PC-3 (cell line): ENCODE results near the gene KSR2. TPM values are rescaled to one million over a fixed set of nuclear protein-coding genes. Genes with fewer than 3 reads are reported as not detected.

Experiments used
- ATAC-seq: fragments of 200-7000 bp; cut with Tn5 transposase; 2 replicates; pipeline ENCODE4 v1.9.1; 2020; ENCODE audit warnings: mild to moderate bottlenecking, moderate library complexity
- BruUV-seq: library from RNA; stranded (reverse); fragments of 400-500 nt; replicated peaks from 2 replicates; lab custom pipeline; 2021; lab: Mats Ljungman, UMichigan
- CTCF ChIA-PET: fragments of 300-600 bp; sonication (Branson Sonifier 250); formaldehyde crosslinking; loops from one replicate; lab custom pipeline; 2022; ENCODE audit warnings: antibody characterized with exemption; lab: Charles Lee
- POLR2A ChIA-PET: fragments of 300-600 bp; sonication (Branson Sonifier 250); formaldehyde crosslinking; loops from one replicate; lab custom pipeline; 2022; ENCODE audit warnings: antibody characterized with exemption; ENCODE audit not compliant: unreplicated experiment; lab: Charles Lee
- DNase-seq: peaks from one replicate; pipeline ENCODE4 v3.0.0-alpha.2; 2015
- H2AFZ ChIP-seq: fragments of 300-600 bp; sonication (generic); 2 replicates; pipeline ENCODE4 v1.6.0; 2016; ENCODE audit warnings: antibody characterized with exemption, low read length
- H3F3A ChIP-seq: fragments of 300-600 bp; sonication (generic); one replicate; pipeline ENCODE4 v1.6.0; 2017; ENCODE audit warnings: antibody characterized with exemption, low read length, control low read depth, mild to moderate bottlenecking; ENCODE audit not compliant: unreplicated experiment
- H3K27ac ChIP-seq: fragments of 300-600 bp; sonication (generic); 2 replicates; pipeline ENCODE4 v1.5.1; 2016; ENCODE audit warnings: mild to moderate bottlenecking, low read length
- H3K27me3 ChIP-seq: fragments of 300-600 bp; sonication (generic); 2 replicates; pipeline ENCODE4 v1.6.1; 2016; ENCODE audit warnings: low read length, mixed read lengths
- H3K36me3 ChIP-seq: fragments of 300-600 bp; sonication (generic); 2 replicates; pipeline ENCODE4 v1.6.1; 2016; ENCODE audit warnings: low read depth, mixed run types, low read length, mixed read lengths
- H3K4me1 ChIP-seq: fragments of 300-600 bp; sonication (generic); 2 replicates; pipeline ENCODE4 v1.5.1; 2016; ENCODE audit warnings: low read length; ENCODE audit not compliant: insufficient read depth
- H3K4me2 ChIP-seq: fragments of 300-600 bp; sonication (generic); 2 replicates; pipeline ENCODE4 v1.6.0; 2016; ENCODE audit warnings: low read length
- H3K4me3 ChIP-seq: fragments of 300-600 bp; sonication (generic); 2 replicates; pipeline ENCODE4 v1.5.1; 2016; ENCODE audit warnings: mild to moderate bottlenecking, low read length, mixed read lengths
- H3K79me2 ChIP-seq: fragments of 300-600 bp; sonication (generic); 2 replicates; pipeline ENCODE4 v1.6.1; 2017; ENCODE audit warnings: low read length, mixed read lengths
- H3K9ac ChIP-seq: fragments of 300-600 bp; sonication (generic); 2 replicates; pipeline ENCODE4 v1.6.0; 2016; ENCODE audit warnings: mild to moderate bottlenecking, low read length
- H3K9me2 ChIP-seq: fragments of 300-600 bp; sonication (generic); replicated peaks from 2 replicates; pipeline ENCODE4 v1.6.1; 2016; ENCODE audit warnings: mixed run types, low read length, mixed read lengths
- H3K9me3 ChIP-seq: fragments of 300-600 bp; sonication (generic); 2 replicates; pipeline ENCODE4 v1.6.1; 2016; ENCODE audit warnings: low read length, mixed read lengths
- H4K20me1 ChIP-seq: fragments of 300-600 bp; sonication (generic); 2 replicates; pipeline ENCODE4 v1.6.1; 2016; ENCODE audit warnings: low read length, mixed read lengths
- CTCF ChIP-seq: fragments of 300-600 bp; sonication (generic); conservative IDR thresholded peaks from 2 replicates; pipeline ENCODE4 v1.5.1; 2017; ENCODE audit warnings: antibody characterized with exemption, low read depth, mild to moderate bottlenecking, low read length
- EZH2 ChIP-seq: fragments of 300-600 bp; sonication (generic); IDR thresholded peaks from one replicate; pipeline ENCODE4 v1.6.1; 2017; ENCODE audit warnings: antibody characterized with exemption, mild to moderate bottlenecking, low read length; ENCODE audit not compliant: unreplicated experiment
- EZH2phosphoT487 ChIP-seq: fragments of 300-600 bp; sonication (generic); IDR thresholded peaks from 2 replicates; pipeline ENCODE4 v1.6.1; 2018; ENCODE audit warnings: mild to moderate bottlenecking, antibody characterized with exemption, low read length, borderline replicate concordance
- intact Hi-C: fragments of 100-400 bp; cut with micrococcal nuclease; formaldehyde crosslinking; loops from 2 replicates; pipeline ENCODE4 v1.9.0; 2023
- total RNA-seq: library from RNA; depleted of rRNA; stranded (reverse); fragments of >200 nt; gene quantifications from 2 replicates; pipeline ENCODE4 v1.2.3, GENCODE V29; 2014

Gene KSR2
- total RNA-seq, 1 experiment from 2014 or later: 0.80 TPM

GRCh38 chr12:117516034-117516433 is 452.8 kb downstream of the KSR2 start:
- H3K9ac ChIP-seq: no peak overlapping the region
- H2AFZ ChIP-seq: no peak overlapping the region
- no peak overlapping the region for H3K27ac ChIP-seq
- ChIA-PET CTCF (no interaction called here), POLR2A (no interaction called here)
- H3K9me2 ChIP-seq: no peaks in the 10 kb centered on the region
- ATAC-seq (no peak), DNase-seq (no peak)
- H3K4me1 ChIP-seq: peaks cover 6% of the 10 kb centered on the region
- no peaks in the 10 kb centered on the region for H3K79me2 ChIP-seq
- H3K27me3 ChIP-seq: no peaks in the 10 kb centered on the region
- H4K20me1 ChIP-seq: no peaks in the 10 kb centered on the region
- TF ChIP-seq EZH2phosphoT487: no peak
- TF ChIP-seq EZH2: no peak
- no peak for TF ChIP-seq CTCF
- H3K4me3 ChIP-seq: no peak overlapping the region
- H3K9me3 ChIP-seq: no peaks in the 10 kb centered on the region
- no peak overlapping the region for H3K4me2 ChIP-seq
- no peaks in the 10 kb centered on the region for H3K36me3 ChIP-seq
- intact Hi-C loops: no loop called here
- no TSS peak for BruUV-seq
- H3F3A ChIP-seq: no peaks in the 10 kb centered on the region

GRCh38 chr12:117514016-117514415 is 454.8 kb downstream of the KSR2 start:
- no peaks in the 10 kb centered on the region for H3K9me3 ChIP-seq
- no peak overlapping the region for H3K4me3 ChIP-seq
- BruUV-seq: no TSS peak
- no peak overlapping the region for H3K9ac ChIP-seq
- peaks cover 4% of the 10 kb centered on the region for H3K4me1 ChIP-seq
- H3K9me2 ChIP-seq: no peaks in the 10 kb centered on the region
- no peaks in the 10 kb centered on the region for H4K20me1 ChIP-seq
- H3K36me3 ChIP-seq: no peaks in the 10 kb centered on the region
- no peak overlapping the region for H3K4me2 ChIP-seq
- no peaks in the 10 kb centered on the region for H3F3A ChIP-seq
- no peaks in the 10 kb centered on the region for H3K79me2 ChIP-seq
- TF ChIP-seq EZH2phosphoT487 (no peak), CTCF (no peak), EZH2 (no peak)
- H2AFZ ChIP-seq: no peak overlapping the region
- CTCF ChIA-PET: no interaction called here
- no peak for ATAC-seq
- no peak for DNase-seq
- H3K27ac ChIP-seq: no peak overlapping the region
- intact Hi-C loops: no loop called here
- POLR2A ChIA-PET: no interaction called here
- no peaks in the 10 kb centered on the region for H3K27me3 ChIP-seq

GRCh38 chr12:117513353-117513752 is 455.4 kb downstream of the KSR2 start:
- H3K27ac ChIP-seq: no peak overlapping the region
- H4K20me1 ChIP-seq: no peaks in the 10 kb centered on the region
- H3K4me2 ChIP-seq: no peak overlapping the region
- CTCF ChIA-PET: no interaction called here
- H2AFZ ChIP-seq: no peak overlapping the region
- no peaks in the 10 kb centered on the region for H3K9me3 ChIP-seq
- TF ChIP-seq EZH2phosphoT487 (no peak), CTCF (no peak), EZH2 (no peak)
- no peak overlapping the region for H3K4me3 ChIP-seq
- no peak overlapping the region for H3K9ac ChIP-seq
- H3F3A ChIP-seq: no peaks in the 10 kb centered on the region
- H3K79me2 ChIP-seq: no peaks in the 10 kb centered on the region
- no peaks in the 10 kb centered on the region for H3K36me3 ChIP-seq
- DNase-seq (no peak), ATAC-seq (no peak)
- no peaks in the 10 kb centered on the region for H3K27me3 ChIP-seq
- POLR2A ChIA-PET: no interaction called here
- no TSS peak for BruUV-seq
- intact Hi-C loops: no loop called here
- H3K9me2 ChIP-seq: no peaks in the 10 kb centered on the region
- no peaks in the 10 kb centered on the region for H3K4me1 ChIP-seq
